Dermis blood vessel endothelial cell (primary cell): ENCODE results near the gene APOL1. TPM values are rescaled to one million over a fixed set of nuclear protein-coding genes. Genes with fewer than 3 reads are reported as not detected.

ENCODE experiments used
- total RNA-seq: library from RNA; depleted of rRNA; stranded (reverse); fragments of >200 nt; gene quantifications from 2 replicates; pipeline ENCODE4 v1.2.3, GENCODE V29; 2014

APOL1 gene
- total RNA-seq, 1 donor from 2014 or later: 34.9 TPM

Other genes starting within 250 kb of the APOL1 start
- 107 and 149 TPM in 2 replicates for gene RBFOX2, start 224.3 kb upstream of the APOL1 start, total RNA-seq
- gene APOL3, start 92.4 kb upstream of the APOL1 start, total RNA-seq: 212 and 214 TPM in 2 replicates
- gene APOL4, start 51.3 kb upstream of the APOL1 start, total RNA-seq: 2.4 and 3.1 TPM in 2 replicates
- 57.7 and 67.7 TPM in 2 replicates for gene APOL2, start 13.6 kb upstream of the APOL1 start, total RNA-seq
- gene MYH9, start 134.8 kb downstream of the APOL1 start, total RNA-seq: 803 and 1,099 TPM in 2 replicates
- 22.0 and 30.3 TPM in 2 replicates for gene TXN2, start 228.5 kb downstream of the APOL1 start, total RNA-seq